ENCODE data around the gene TLE4. TPM values are rescaled to one million over a fixed set of nuclear protein-coding genes. Genes with fewer than 3 reads are reported as not detected.

TLE4 gene
- total and polyA plus RNA-seq, 10 of the 15 experiments (the other 5 are each of a cell fraction or from before 2014, with no cell fraction given): 5.3 to 53.3 (median 23.3) TPM

- no peak overlapping the region for H3K9ac ChIP-seq (ENCODE audit: control insufficient read depth, insufficient read depth, low read length)
- no peaks in the 10 kb centered on the region for H3K4me1 ChIP-seq (ENCODE audit: control insufficient read depth, insufficient read depth, low read length)
- no peak overlapping the region for H3K4me2 ChIP-seq (ENCODE audit: control insufficient read depth, insufficient read depth)
- DNase-seq (ENCODE audit: low read depth, low spot score) (no peak), ATAC-seq (no peak), FAIRE-seq (no peak)
- no peaks in the 10 kb centered on the region for H3K79me2 ChIP-seq (ENCODE audit: control insufficient read depth, insufficient read depth, low read length)
- ChIA-PET POLR2A (interaction anchor here (1.0 kb wide), 1 partner anchor 15 kb away, joined by 3 read pairs; no protein-coding TSS in a partner anchor), SMC1A (ENCODE audit: uncharacterized antibody, unreplicated experiment) (interaction anchor here (0.8 to 2.2 kb wide), 8 partner anchors 9 to 130 kb away, joined by 3 to 12 read pairs (median 4); no protein-coding TSS in a partner anchor), RAD21 (ENCODE audit: unreplicated experiment) (interaction anchor here (1.2 kb wide), 1 partner anchor 15 kb away, joined by 4 read pairs; no protein-coding TSS in a partner anchor), CTCF (interaction anchor here (1.4 kb wide), 1 partner anchor 9 kb away, joined by 5 read pairs; no protein-coding TSS in a partner anchor)
- BruUV-seq (replicated peaks): no TSS peak
- in situ Hi-C loops (cut with MboI): no loop called here
- H3K4me3 ChIP-seq: no peak overlapping the region
- H3K36me3 ChIP-seq (ENCODE audit: control insufficient read depth in 2 of 2, insufficient read depth in 2 of 2, low read length in 1 of 2): peaks cover 0 to 3% of the 10 kb centered on the region in 2 experiments; a peak in 2 of 4 replicates
- peaks cover 3% of the 10 kb centered on the region; the same call in 2 of the 3 replicates for H3K9me3 ChIP-seq (replicated peaks; ENCODE audit: control insufficient read depth, insufficient read depth, low read length)
- no peak overlapping the region for H2AFZ ChIP-seq (ENCODE audit: control insufficient read depth, low read depth, low read length)
- intact Hi-C loops (cut with micrococcal nuclease; ENCODE audit: unreplicated experiment): no loop called here
- H3K27ac ChIP-seq (ENCODE audit: control insufficient read depth, insufficient read depth): no peak overlapping the region
- no peaks in the 10 kb centered on the region for H3K27me3 ChIP-seq (replicated peaks in 1 of 2; ENCODE audit: control insufficient read depth in 2 of 2, insufficient read depth in 2 of 2, low read length in 1 of 2)
- H4K20me1 ChIP-seq (ENCODE audit: control insufficient read depth, insufficient read depth): no peaks in the 10 kb centered on the region
- WGBS (ENCODE audit: insufficient coverage, insufficient replicate concordance, low lambda C conversion rate, missing lambda C conversion rate): 88% methylated on average over 2 of the region's 2 CpGs
- TF ChIP-seq NFIC (IDR thresholded peaks at IDR 0.05; ENCODE audit: low read depth, low read length) (no peak), BCL3 (IDR thresholded peaks at IDR 0.05; ENCODE audit: borderline replicate concordance, insufficient read depth, low read depth, low read length, poor library complexity, severe bottlenecking) (no peak), SIX5 (IDR thresholded peaks at IDR 0.05; ENCODE audit: low read depth, low read length, severe bottlenecking) (no peak), ETV6 (conservative IDR thresholded peaks at IDR 0.05 in 1 of 2, IDR thresholded peaks at IDR 0.05 in 1 of 2; ENCODE audit: borderline replicate concordance in 1 of 2, low read depth in 1 of 2) (no peak), POLR2AphosphoS2 (IDR thresholded peaks at IDR 0.05; ENCODE audit: low read depth, low read length) (no peak), SMARCA5 (IDR thresholded peaks at IDR 0.05) (no peak), MYC (IDR thresholded peaks at IDR 0.05; ENCODE audit: insufficient read depth, insufficient read length, insufficient replicate concordance, low read length, severe bottlenecking) (no peak), PRDM15 (CRISPR knock-in tag; IDR thresholded peaks at IDR 0.05) (no peak), SUPT20H (IDR thresholded peaks at IDR 0.05; ENCODE audit: borderline replicate concordance, control insufficient read depth, low read depth, low read length) (no peak), ZNF592 (IDR thresholded peaks at IDR 0.05) (no peak), ZNF622 (IDR thresholded peaks at IDR 0.05) (no peak), BCL11A (IDR thresholded peaks at IDR 0.05; ENCODE audit: low read depth, low read length) (no peak), ZNF384 (IDR thresholded peaks at IDR 0.05; ENCODE audit: borderline replicate concordance, low read depth, low read length) (no peak), KLF5 (IDR thresholded peaks at IDR 0.05; ENCODE audit: partially characterized antibody) (no peak), NR2C1 (IDR thresholded peaks at IDR 0.05) (no peak)
These were observed 67.0 kb downstream of the TLE4 start for GRCh38 chr9:79638806-79639205.
